ENCODE measurements around the gene PDCD2L. TPM values are rescaled to one million over a fixed set of nuclear protein-coding genes. Genes with fewer than 3 reads are reported as not detected.
A peak's percentile ranks its signal among the peaks of the same experiment; 100 is the strongest.

Gene PDCD2L
- polyA plus RNA-seq, 1 donor from 2014 or later = 47.5 TPM

GRCh38 chr19:34365463-34366401 is 38.5 kb upstream of the PDCD2L start:
- no peak for TF ChIP-seq EZH2 (IDR thresholded peaks at IDR 0.05; ENCODE audit: borderline replicate concordance, insufficient read depth, low read length, poor library complexity, severe bottlenecking)
- TF ChIP-seq TAF1 (IDR thresholded peaks at IDR 0.05; ENCODE audit: low read depth) = peak; percentile 72
- TF ChIP-seq, protein P1, sequence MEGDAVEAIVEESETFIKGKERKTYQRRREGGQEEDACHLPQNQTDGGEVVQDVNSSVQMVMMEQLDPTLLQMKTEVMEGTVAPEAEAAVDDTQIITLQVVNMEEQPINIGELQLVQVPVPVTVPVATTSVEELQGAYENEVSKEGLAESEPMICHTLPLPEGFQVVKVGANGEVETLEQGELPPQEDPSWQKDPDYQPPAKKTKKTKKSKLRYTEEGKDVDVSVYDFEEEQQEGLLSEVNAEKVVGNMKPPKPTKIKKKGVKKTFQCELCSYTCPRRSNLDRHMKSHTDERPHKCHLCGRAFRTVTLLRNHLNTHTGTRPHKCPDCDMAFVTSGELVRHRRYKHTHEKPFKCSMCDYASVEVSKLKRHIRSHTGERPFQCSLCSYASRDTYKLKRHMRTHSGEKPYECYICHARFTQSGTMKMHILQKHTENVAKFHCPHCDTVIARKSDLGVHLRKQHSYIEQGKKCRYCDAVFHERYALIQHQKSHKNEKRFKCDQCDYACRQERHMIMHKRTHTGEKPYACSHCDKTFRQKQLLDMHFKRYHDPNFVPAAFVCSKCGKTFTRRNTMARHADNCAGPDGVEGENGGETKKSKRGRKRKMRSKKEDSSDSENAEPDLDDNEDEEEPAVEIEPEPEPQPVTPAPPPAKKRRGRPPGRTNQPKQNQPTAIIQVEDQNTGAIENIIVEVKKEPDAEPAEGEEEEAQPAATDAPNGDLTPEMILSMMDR (IDR thresholded peaks at IDR 0.05; ENCODE audit: poor library complexity, severe bottlenecking) = no peak
- peak; percentile 57 for TF ChIP-seq MXI1 (conservative IDR thresholded peaks at IDR 0.05; ENCODE audit: poor library complexity, severe bottlenecking)
- TF ChIP-seq EP300 (conservative IDR thresholded peaks at IDR 0.05; ENCODE audit: poor library complexity, severe bottlenecking) = no peak
- peak; percentile 6 for TF ChIP-seq REST (IDR thresholded peaks at IDR 0.05; ENCODE audit: borderline replicate concordance)
- no peak for TF ChIP-seq POLR2AphosphoS5 (IDR thresholded peaks at IDR 0.05)
- no peak for TF ChIP-seq RAD21 (conservative IDR thresholded peaks at IDR 0.05)
- no peak for TF ChIP-seq SMC3 (conservative IDR thresholded peaks at IDR 0.05; ENCODE audit: poor library complexity)

DNA sequence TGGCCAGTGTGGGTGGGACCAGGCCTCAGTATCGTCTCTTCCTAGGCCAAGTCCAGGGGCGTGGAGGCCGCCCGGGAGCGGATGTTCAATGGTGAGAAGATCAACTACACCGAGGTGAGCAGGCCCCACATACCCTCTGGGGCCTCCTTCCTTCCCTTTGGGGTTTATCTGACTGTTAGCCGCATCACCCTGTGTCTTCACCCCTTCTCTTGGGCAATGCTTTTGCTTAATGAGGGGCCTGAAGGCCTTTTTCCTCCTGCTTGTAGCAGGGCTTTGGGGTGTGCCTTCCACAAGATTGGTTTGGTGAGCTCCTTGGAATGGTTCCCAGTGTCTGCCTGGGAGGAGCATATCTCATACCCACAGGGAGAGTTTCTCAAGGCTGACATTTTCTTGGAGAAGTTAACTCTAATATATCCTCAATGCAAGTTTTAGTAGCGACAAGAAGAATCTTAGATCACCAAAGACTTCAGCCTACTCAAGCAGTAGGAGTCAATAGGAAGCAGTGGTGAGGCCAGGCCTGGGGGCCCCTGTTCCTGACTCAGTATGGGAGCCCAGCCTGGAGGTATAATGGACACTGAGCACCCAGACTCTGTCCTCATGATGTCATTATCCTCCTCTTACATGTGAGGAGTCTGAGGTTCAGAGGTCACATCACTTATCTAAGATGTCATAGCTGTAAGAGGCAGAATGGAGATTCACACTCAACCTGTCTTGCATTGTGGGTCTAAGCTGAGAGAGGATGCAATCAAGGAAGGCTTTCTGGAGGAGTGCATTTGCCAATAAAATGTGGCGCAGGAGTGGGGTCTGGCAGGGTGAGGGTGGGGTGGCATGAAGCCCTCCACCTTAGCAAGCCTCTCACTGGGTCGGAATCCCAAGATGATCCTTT is 37.2 kb upstream of the PDCD2L start:
- Histone ChIP-seq H4K20me1 (ENCODE audit: insufficient read depth) (no peaks in the 10 kb centered on the region), H3K9me2 (ENCODE audit: insufficient read depth, low read length) (no peaks in the 10 kb centered on the region), H3K9ac (ENCODE audit: low read length) (no peak overlapping the region), H3K79me2 (replicated peaks; ENCODE audit: insufficient read depth, low read length) (no peaks in the 10 kb centered on the region), H2AFZ (ENCODE audit: low read depth, low read length) (no peak overlapping the region), H3F3A (ENCODE audit: insufficient read depth, low read length, poor library complexity, severe bottlenecking) (no peaks in the 10 kb centered on the region), H3K4me2 (ENCODE audit: low read length) (no peak overlapping the region), H3K36me3 (ENCODE audit: insufficient read depth, low read length) (no peaks in the 10 kb centered on the region), H3K9me3 (ENCODE audit: low read length) (no peaks in the 10 kb centered on the region), H3K27ac (ENCODE audit: low read length) (no peak overlapping the region), H3K4me3 (ENCODE audit: low read length) (peak overlapping the region; percentile 90), H3K27me3 (ENCODE audit: insufficient read depth, low read depth, low read length) (no peaks in the 10 kb centered on the region)
- no peak for TF ChIP-seq EZH2 (IDR thresholded peaks at IDR 0.05; ENCODE audit: borderline replicate concordance, insufficient read depth, low read length, poor library complexity, severe bottlenecking)
- TF ChIP-seq RAD21 (conservative IDR thresholded peaks at IDR 0.05) = no peak
- no peak for TF ChIP-seq MXI1 (conservative IDR thresholded peaks at IDR 0.05; ENCODE audit: poor library complexity, severe bottlenecking)
- no peak for TF ChIP-seq POLR2AphosphoS5 (IDR thresholded peaks at IDR 0.05)
- no peak for TF ChIP-seq REST (IDR thresholded peaks at IDR 0.05; ENCODE audit: borderline replicate concordance)
- no peak for TF ChIP-seq SMC3 (conservative IDR thresholded peaks at IDR 0.05; ENCODE audit: poor library complexity)
- TF ChIP-seq, protein P1 (IDR thresholded peaks at IDR 0.05; ENCODE audit: poor library complexity, severe bottlenecking) = no peak
- TF ChIP-seq TAF1 (IDR thresholded peaks at IDR 0.05; ENCODE audit: low read depth) = no peak
- TF ChIP-seq EP300 (conservative IDR thresholded peaks at IDR 0.05; ENCODE audit: poor library complexity, severe bottlenecking) = no peak

More at GRCh38 chr19:34365463-34366401, 38.5 kb upstream of the PDCD2L start:
- Histone ChIP-seq H3K27ac (ENCODE audit: low read length) (peak overlapping the region; percentile 37), H3K9ac (ENCODE audit: low read length) (peak overlapping the region; percentile 80), H3K79me2 (replicated peaks; ENCODE audit: insufficient read depth, low read length) (no peaks in the 10 kb centered on the region), H3K4me3 (ENCODE audit: low read length) (peak overlapping the region; percentile 90), H3F3A (ENCODE audit: insufficient read depth, low read length, poor library complexity, severe bottlenecking) (no peaks in the 10 kb centered on the region), H3K36me3 (ENCODE audit: insufficient read depth, low read length) (no peaks in the 10 kb centered on the region), H4K20me1 (ENCODE audit: insufficient read depth) (no peaks in the 10 kb centered on the region), H3K9me3 (ENCODE audit: low read length) (no peaks in the 10 kb centered on the region), H3K4me2 (ENCODE audit: low read length) (peak overlapping the region; percentile 63), H3K27me3 (ENCODE audit: insufficient read depth, low read depth, low read length) (no peaks in the 10 kb centered on the region), H3K9me2 (ENCODE audit: insufficient read depth, low read length) (no peaks in the 10 kb centered on the region), H2AFZ (ENCODE audit: low read depth, low read length) (peak overlapping the region; percentile 30)
